HG03039 (cell line): Measurements from ENCODE around the gene NUP210L.
A peak's percentile ranks its signal among the peaks of the same experiment; 100 is the strongest.

ENCODE experiments used
- ATAC-seq: cut with Tn5 transposase; IDR thresholded peaks from one replicate; pipeline ENCODE4 v1.9.1; 2021; ENCODE audit warnings: mild to moderate bottlenecking, moderate library complexity; ENCODE audit not compliant: unreplicated experiment

The NUP210L gene

GRCh38 chr1:153945795-153946621 is 208.9 kb downstream of the NUP210L start:
- peak; percentile 58 for ATAC-seq

- no peak for ATAC-seq
Measured at GRCh38 chr1:153945131-153945794, 209.6 kb downstream of the NUP210L start.

- ATAC-seq, result no peak
Measured at GRCh38 chr1:153944827-153945117, 210.1 kb downstream of the NUP210L start.

- ATAC-seq, result no peak
Measured at GRCh38 chr1:153944005-153944826, 210.7 kb downstream of the NUP210L start.

GRCh38 chr1:153942766-153943549 is 211.9 kb downstream of the NUP210L start:
- no peak for ATAC-seq
